ENCODE measurements around the gene CGB3.

Gene CGB3

GRCh38 chr19:49004133-49004532, 20.0 kb downstream of the CGB3 start:
- Histone ChIP-seq H3K9me3 (ENCODE audit: control insufficient read depth in 1 of 2, low read length in 2 of 2) (no peaks in the 10 kb centered on the region), H3K27me3 (ENCODE audit: control insufficient read depth in 1 of 2, insufficient read depth in 2 of 2, low read length in 2 of 2) (no peaks in the 10 kb centered on the region), H3K4me1 (ENCODE audit: control insufficient read depth in 1 of 2, insufficient read depth in 2 of 2, low read length in 2 of 2) (no peaks in the 10 kb centered on the region), H3K9ac (ENCODE audit: low read depth in 1 of 2, low read length in 2 of 2) (no peak overlapping the region), H3K27ac (ENCODE audit: low read depth, low read length) (no peak overlapping the region), H3K4me3 (ENCODE audit: low read depth in 1 of 2, low read length in 2 of 2) (no peak overlapping the region), H3K36me3 (ENCODE audit: control insufficient read depth in 1 of 2, insufficient read depth in 2 of 2, low read length in 2 of 2) (peaks cover 20 to 49% of the 10 kb centered on the region in 2 donors)

- Histone ChIP-seq H3K9me3 (ENCODE audit: control insufficient read depth in 1 of 2, low read length in 2 of 2) (no peaks in the 10 kb centered on the region), H3K4me3 (ENCODE audit: low read depth in 1 of 2, low read length in 2 of 2) (no peak overlapping the region), H3K9ac (ENCODE audit: low read depth in 1 of 2, low read length in 2 of 2) (no peak overlapping the region), H3K27ac (ENCODE audit: low read depth, low read length) (no peak overlapping the region), H3K27me3 (ENCODE audit: control insufficient read depth in 1 of 2, insufficient read depth in 2 of 2, low read length in 2 of 2) (no peaks in the 10 kb centered on the region), H3K4me1 (ENCODE audit: control insufficient read depth in 1 of 2, insufficient read depth in 2 of 2, low read length in 2 of 2) (peaks cover 4 to 5% of the 10 kb centered on the region in 2 donors), H3K36me3 (ENCODE audit: control insufficient read depth in 1 of 2, insufficient read depth in 2 of 2, low read length in 2 of 2) (peaks cover 7 to 24% of the 10 kb centered on the region in 2 donors)
Measured at GRCh38 chr19:48999481-49000325, 24.4 kb downstream of the CGB3 start.

GRCh38 chr19:48997972-48998371, 26.2 kb downstream of the CGB3 start:
- peaks cover 11 to 14% of the 10 kb centered on the region in 2 donors for H3K4me1 ChIP-seq (ENCODE audit: control insufficient read depth in 1 of 2, insufficient read depth in 2 of 2, low read length in 2 of 2)
- no peak overlapping the region for H3K27ac ChIP-seq (ENCODE audit: low read depth, low read length)
- no peaks in the 10 kb centered on the region for H3K9me3 ChIP-seq (ENCODE audit: control insufficient read depth in 1 of 2, low read length in 2 of 2)
- no peak overlapping the region for H3K4me3 ChIP-seq (ENCODE audit: low read depth in 1 of 2, low read length in 2 of 2)
- H3K36me3 ChIP-seq (ENCODE audit: control insufficient read depth in 1 of 2, insufficient read depth in 2 of 2, low read length in 2 of 2): peaks cover 0 to 12% of the 10 kb centered on the region in 2 donors
- H3K27me3 ChIP-seq (ENCODE audit: control insufficient read depth in 1 of 2, insufficient read depth in 2 of 2, low read length in 2 of 2): no peaks in the 10 kb centered on the region
- no peak overlapping the region for H3K9ac ChIP-seq (ENCODE audit: low read depth in 1 of 2, low read length in 2 of 2)

- H3K4me1 ChIP-seq (ENCODE audit: control insufficient read depth in 1 of 2, insufficient read depth in 2 of 2, low read length in 2 of 2): peaks cover 21 to 31% of the 10 kb centered on the region in 2 donors
- peaks cover 7 to 8% of the 10 kb centered on the region in 2 donors for H3K36me3 ChIP-seq (ENCODE audit: control insufficient read depth in 1 of 2, insufficient read depth in 2 of 2, low read length in 2 of 2)
- peak overlapping the region; percentile 91 to 99 for H3K4me3 ChIP-seq (ENCODE audit: low read depth in 1 of 2, low read length in 2 of 2)
- no peaks in the 10 kb centered on the region for H3K27me3 ChIP-seq (ENCODE audit: control insufficient read depth in 1 of 2, insufficient read depth in 2 of 2, low read length in 2 of 2)
- peak overlapping the region; percentile 30 for H3K27ac ChIP-seq (ENCODE audit: low read depth, low read length)
- no peaks in the 10 kb centered on the region for H3K9me3 ChIP-seq (ENCODE audit: control insufficient read depth in 1 of 2, low read length in 2 of 2)
- peak overlapping the region; percentile 79 to 87 for H3K9ac ChIP-seq (ENCODE audit: low read depth in 1 of 2, low read length in 2 of 2)
Measured at GRCh38 chr19:48994035-48994386, 30.1 kb downstream of the CGB3 start.

GRCh38 chr19:48993175-48994034, 30.7 kb downstream of the CGB3 start, which contains the start of the genes GYS1 and RUVBL2:
TSS of gene GYS1 (minus strand) at chr19:48993309. CDS start at chr19:48993112, 197 bp downstream.
TSS of gene RUVBL2 (plus strand) at chr19:48993887. CDS start at chr19:48993912, 25 bp downstream.
- H3K27me3 ChIP-seq (ENCODE audit: control insufficient read depth in 1 of 2, insufficient read depth in 2 of 2, low read length in 2 of 2): no peaks in the 10 kb centered on the region
- no peaks in the 10 kb centered on the region for H3K9me3 ChIP-seq (ENCODE audit: control insufficient read depth in 1 of 2, low read length in 2 of 2)
- peak within 1 kb of the TSS; percentile 98 to 100 for H3K9ac ChIP-seq (ENCODE audit: low read depth in 1 of 2, low read length in 2 of 2)
- peak within 1 kb of the TSS; percentile 90 for H3K27ac ChIP-seq (ENCODE audit: low read depth, low read length)
- H3K4me1 ChIP-seq (ENCODE audit: control insufficient read depth in 1 of 2, insufficient read depth in 2 of 2, low read length in 2 of 2): peaks cover 21 to 31% of the 10 kb centered on the region in 2 donors
- H3K4me3 ChIP-seq (ENCODE audit: low read depth in 1 of 2, low read length in 2 of 2): peak within 1 kb of the TSS; percentile 96 to 99
- H3K36me3 ChIP-seq (ENCODE audit: control insufficient read depth in 1 of 2, insufficient read depth in 2 of 2, low read length in 2 of 2): peaks cover 7 to 13% of the 10 kb centered on the region in 2 donors

GRCh38 chr19:48992581-48993174, 31.5 kb downstream of the CGB3 start:
- Histone ChIP-seq H3K4me1 (ENCODE audit: control insufficient read depth in 1 of 2, insufficient read depth in 2 of 2, low read length in 2 of 2) (peaks cover 21 to 31% of the 10 kb centered on the region in 2 donors), H3K4me3 (ENCODE audit: low read depth in 1 of 2, low read length in 2 of 2) (peak overlapping the region; percentile 96 to 99), H3K36me3 (ENCODE audit: control insufficient read depth in 1 of 2, insufficient read depth in 2 of 2, low read length in 2 of 2) (peaks cover 7 to 19% of the 10 kb centered on the region in 2 donors), H3K9me3 (ENCODE audit: control insufficient read depth in 1 of 2, low read length in 2 of 2) (no peaks in the 10 kb centered on the region), H3K27ac (ENCODE audit: low read depth, low read length) (peak overlapping the region; percentile 85), H3K27me3 (ENCODE audit: control insufficient read depth in 1 of 2, insufficient read depth in 2 of 2, low read length in 2 of 2) (no peaks in the 10 kb centered on the region), H3K9ac (ENCODE audit: low read depth in 1 of 2, low read length in 2 of 2) (peak overlapping the region; percentile 98 to 100)

- no peaks in the 10 kb centered on the region for H3K27me3 ChIP-seq (ENCODE audit: control insufficient read depth in 1 of 2, insufficient read depth in 2 of 2, low read length in 2 of 2)
- H3K9me3 ChIP-seq (ENCODE audit: control insufficient read depth in 1 of 2, low read length in 2 of 2): no peaks in the 10 kb centered on the region
- H3K9ac ChIP-seq (ENCODE audit: low read depth in 1 of 2, low read length in 2 of 2): peak overlapping the region; percentile 98 to 100
- H3K36me3 ChIP-seq (ENCODE audit: control insufficient read depth in 1 of 2, insufficient read depth in 2 of 2, low read length in 2 of 2): peaks cover 7 to 23% of the 10 kb centered on the region in 2 donors
- peak overlapping the region; percentile 85 for H3K27ac ChIP-seq (ENCODE audit: low read depth, low read length)
- H3K4me3 ChIP-seq (ENCODE audit: low read depth in 1 of 2, low read length in 2 of 2): peak overlapping the region; percentile 96 to 99
- peaks cover 21 to 31% of the 10 kb centered on the region in 2 donors for H3K4me1 ChIP-seq (ENCODE audit: control insufficient read depth in 1 of 2, insufficient read depth in 2 of 2, low read length in 2 of 2)
Measured at GRCh38 chr19:48991873-48992580, 32.1 kb downstream of the CGB3 start.

GRCh38 chr19:48991011-48991609, 33.0 kb downstream of the CGB3 start:
- H3K9me3 ChIP-seq (ENCODE audit: control insufficient read depth in 1 of 2, low read length in 2 of 2): no peaks in the 10 kb centered on the region
- peaks cover 7 to 29% of the 10 kb centered on the region in 2 donors for H3K36me3 ChIP-seq (ENCODE audit: control insufficient read depth in 1 of 2, insufficient read depth in 2 of 2, low read length in 2 of 2)
- peak overlapping the region in 1 of 2 donors; percentile 98 for H3K9ac ChIP-seq (ENCODE audit: low read depth in 1 of 2, low read length in 2 of 2)
- H3K4me3 ChIP-seq (ENCODE audit: low read depth in 1 of 2, low read length in 2 of 2): no peak overlapping the region
- H3K4me1 ChIP-seq (ENCODE audit: control insufficient read depth in 1 of 2, insufficient read depth in 2 of 2, low read length in 2 of 2): peaks cover 21 to 31% of the 10 kb centered on the region in 2 donors
- H3K27me3 ChIP-seq (ENCODE audit: control insufficient read depth in 1 of 2, insufficient read depth in 2 of 2, low read length in 2 of 2): no peaks in the 10 kb centered on the region
- no peak overlapping the region for H3K27ac ChIP-seq (ENCODE audit: low read depth, low read length)

- H3K36me3 ChIP-seq (ENCODE audit: control insufficient read depth in 1 of 2, insufficient read depth in 2 of 2, low read length in 2 of 2): peaks cover 12 to 36% of the 10 kb centered on the region in 2 donors
- H3K9ac ChIP-seq (ENCODE audit: low read depth in 1 of 2, low read length in 2 of 2): no peak overlapping the region
- no peaks in the 10 kb centered on the region for H3K27me3 ChIP-seq (ENCODE audit: control insufficient read depth in 1 of 2, insufficient read depth in 2 of 2, low read length in 2 of 2)
- no peaks in the 10 kb centered on the region for H3K9me3 ChIP-seq (ENCODE audit: control insufficient read depth in 1 of 2, low read length in 2 of 2)
- H3K4me3 ChIP-seq (ENCODE audit: low read depth in 1 of 2, low read length in 2 of 2): no peak overlapping the region
- H3K27ac ChIP-seq (ENCODE audit: low read depth, low read length): no peak overlapping the region
- peaks cover 21 to 31% of the 10 kb centered on the region in 2 donors for H3K4me1 ChIP-seq (ENCODE audit: control insufficient read depth in 1 of 2, insufficient read depth in 2 of 2, low read length in 2 of 2)
Measured at GRCh38 chr19:48990400-48990799, 33.7 kb downstream of the CGB3 start.
